ENCODE results near the gene TMEM61.
"Not testable (repeated sequence)": the region's sequence is repeated elsewhere in the genome, so short reads cannot be mapped to it uniquely, and the experiment has no call there.

Gene TMEM61
- 0 to 0.11 (median 0) reads per million in 9 experiments for total RNA-seq

DNA sequence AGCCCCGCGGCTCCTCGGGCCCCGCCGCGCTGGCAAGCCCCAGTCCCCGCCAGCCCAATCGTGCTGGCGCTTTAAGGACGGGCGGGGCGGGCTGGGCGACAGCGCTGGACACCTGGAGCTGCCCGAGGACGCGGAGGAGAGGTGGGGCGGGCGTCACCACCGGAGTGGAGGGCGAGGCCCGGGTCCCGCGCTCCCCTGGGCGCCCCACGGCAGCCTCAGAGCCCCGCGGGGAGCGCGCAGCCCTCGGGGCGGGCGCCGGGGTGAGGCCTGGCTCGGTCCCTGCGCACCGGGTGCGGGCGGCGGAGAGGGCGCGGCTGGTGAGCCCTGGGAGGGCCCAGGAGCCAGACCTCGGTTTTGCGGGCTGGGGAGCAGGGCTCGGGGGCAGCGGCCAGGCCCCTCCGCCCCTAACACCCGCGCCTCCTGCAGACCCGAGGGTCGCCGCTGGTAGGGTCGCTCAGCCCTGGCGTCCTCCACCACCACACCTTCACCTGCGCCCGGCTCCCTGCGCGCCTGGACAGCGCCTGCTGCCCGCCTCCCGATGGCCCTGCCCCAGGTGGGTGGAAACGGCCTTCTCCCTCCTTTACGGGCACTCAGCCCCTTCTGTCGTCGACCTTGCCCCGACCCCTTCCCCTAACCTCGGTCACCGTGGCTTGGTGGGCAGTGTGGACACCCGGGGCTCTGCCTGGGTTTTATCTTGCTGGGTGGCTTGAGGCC is at the start of gene TMEM61:
Gene TMEM61 (plus strand): TSS at position 101 of the 714 bp plus-strand sequence. CDS start 438 bp downstream, at position 539.
- peaks cover 45 to 72% of the 10 kb centered on the region in 2 donors for H3K27me3 Mint-ChIP-seq
- ATAC-seq (replicated peaks) = no peak
- H3K4me1 Mint-ChIP-seq (ENCODE audit: low read depth in 2 of 2) = peaks cover 0 to 3% of the 10 kb centered on the region in 2 donors
- H3K9me3 Mint-ChIP-seq = no peaks in the 10 kb centered on the region
- no peak within 1 kb of the TSS for H3K27ac Mint-ChIP-seq
- no peaks in the 10 kb centered on the region for H3K36me3 Mint-ChIP-seq (ENCODE audit: insufficient read depth)
- no peak for DNase-seq
- H3K4me3 Mint-ChIP-seq = peak within 1 kb of the TSS in 1 of 2 donors; percentile 39

GRCh38 chr1:54931275-54931840 is 49.1 kb upstream of the TMEM61 start:
- DNase-seq (no peak), ATAC-seq (replicated peaks) (no peak)
- H3K4me1 Mint-ChIP-seq (ENCODE audit: low read depth in 2 of 2) = peaks cover 0 to 2% of the 10 kb centered on the region in 2 donors
- H3K27me3 Mint-ChIP-seq = peaks cover 18 to 25% of the 10 kb centered on the region in 2 donors
- H3K4me3 Mint-ChIP-seq = no peak overlapping the region
- H3K36me3 Mint-ChIP-seq (ENCODE audit: insufficient read depth) = no peaks in the 10 kb centered on the region
- H3K9me3 Mint-ChIP-seq = no peaks in the 10 kb centered on the region
- no peak overlapping the region for H3K27ac Mint-ChIP-seq

DNA sequence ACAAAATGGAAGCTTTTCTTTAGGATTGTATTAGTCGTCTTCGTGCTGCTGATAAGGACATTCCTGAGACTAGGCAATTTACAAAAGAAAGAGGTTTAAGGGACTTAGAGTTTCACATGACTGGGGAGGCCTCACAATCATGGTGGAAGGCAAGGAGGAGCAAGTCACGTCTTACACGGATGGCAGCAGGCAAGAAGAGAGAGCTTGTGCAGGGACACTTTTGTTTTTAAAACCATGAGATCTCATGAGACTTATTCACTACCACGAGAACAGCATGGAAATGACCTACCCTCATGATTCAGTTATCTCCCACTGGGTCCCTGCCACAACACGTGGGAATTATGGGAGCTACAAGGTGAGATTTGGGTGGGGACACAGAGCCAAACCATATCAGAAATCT is 46.3 kb upstream of the TMEM61 start:
- not testable (repeated sequence) for H3K27ac Mint-ChIP-seq

GRCh38 chr1:54934869-54935268 is 45.6 kb upstream of the TMEM61 start:
- H3K9me3 Mint-ChIP-seq = no peaks in the 10 kb centered on the region
- H3K36me3 Mint-ChIP-seq (ENCODE audit: insufficient read depth) = no peaks in the 10 kb centered on the region
- no peak for DNase-seq

More for the DNA sequence above, 46.3 kb upstream of the TMEM61 start:
- H3K36me3 Mint-ChIP-seq (ENCODE audit: insufficient read depth); H3K9me3 Mint-ChIP-seq; H3K4me1 Mint-ChIP-seq (ENCODE audit: low read depth in 2 of 2); DNase-seq; H3K4me3 Mint-ChIP-seq; ATAC-seq (replicated peaks): not testable (repeated sequence)
- peaks cover 28 to 42% of the 10 kb centered on the region in 2 donors for H3K27me3 Mint-ChIP-seq

DNA sequence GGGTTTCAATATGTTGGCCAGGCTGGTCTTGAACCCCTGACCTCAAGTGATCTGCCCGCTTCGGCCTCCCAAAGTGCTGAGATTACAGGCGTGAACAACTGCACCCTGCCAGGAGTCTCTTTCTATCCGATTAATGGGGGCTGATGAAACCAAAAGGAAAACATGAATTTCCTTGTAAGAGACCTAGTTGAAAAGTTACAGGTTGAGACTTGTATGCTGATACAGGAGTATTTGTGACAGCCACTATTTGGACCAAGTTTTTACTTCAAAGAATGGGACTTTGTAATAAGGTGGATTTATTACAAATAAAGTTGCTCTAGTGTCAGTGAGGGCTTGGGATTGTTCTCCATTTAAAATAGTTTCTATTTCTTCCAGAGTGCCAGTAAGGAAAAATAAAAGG is 43.6 kb upstream of the TMEM61 start:
- Mint-ChIP-seq H3K4me1 (ENCODE audit: low read depth in 2 of 2) (peaks cover 4 to 6% of the 10 kb centered on the region in 2 donors), H3K36me3 (ENCODE audit: insufficient read depth) (no peaks in the 10 kb centered on the region), H3K27ac (peak overlapping the region in 1 of 2 donors; percentile 35), H3K27me3 (peaks cover 28 to 50% of the 10 kb centered on the region in 2 donors), H3K9me3 (no peaks in the 10 kb centered on the region), H3K4me3 (no peak overlapping the region)
- ATAC-seq (replicated peaks) (no peak), DNase-seq (no peak)

More at GRCh38 chr1:54934869-54935268, 45.6 kb upstream of the TMEM61 start:
- peaks cover 4 to 6% of the 10 kb centered on the region in 2 donors for H3K4me1 Mint-ChIP-seq (ENCODE audit: low read depth in 2 of 2)
- peaks cover 28 to 45% of the 10 kb centered on the region in 2 donors for H3K27me3 Mint-ChIP-seq
- H3K27ac Mint-ChIP-seq = no peak overlapping the region
- no peak for ATAC-seq (replicated peaks)
- no peak overlapping the region for H3K4me3 Mint-ChIP-seq

DNA sequence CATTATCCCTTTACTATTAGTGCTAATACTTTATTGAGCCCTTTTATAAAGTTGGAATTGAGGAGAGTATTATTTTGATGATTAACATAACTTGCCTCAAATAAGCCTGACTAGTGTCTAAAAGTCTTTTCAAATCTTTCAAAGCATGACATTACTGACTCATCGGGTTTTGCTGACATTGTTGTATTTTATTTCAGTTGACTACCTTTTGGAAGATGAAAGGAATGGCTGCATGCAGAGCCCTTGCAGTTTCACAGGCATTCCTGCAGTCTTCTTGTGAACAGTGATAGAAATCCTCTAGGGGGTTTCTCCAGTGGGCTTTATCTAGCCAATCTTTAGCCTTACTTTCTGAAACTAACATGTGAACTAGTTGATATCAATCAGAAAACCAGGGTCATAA is 43.0 kb upstream of the TMEM61 start:
- Mint-ChIP-seq H3K9me3 (no peaks in the 10 kb centered on the region), H3K4me3 (no peak overlapping the region), H3K27ac (no peak overlapping the region), H3K27me3 (peaks cover 28 to 57% of the 10 kb centered on the region in 2 donors), H3K4me1 (ENCODE audit: low read depth in 2 of 2) (peaks cover 4 to 6% of the 10 kb centered on the region in 2 donors), H3K36me3 (ENCODE audit: insufficient read depth) (no peaks in the 10 kb centered on the region)
- no peak for ATAC-seq (replicated peaks)
- DNase-seq = no peak

GRCh38 chr1:54938955-54939354 is 41.5 kb upstream of the TMEM61 start:
- H3K36me3 Mint-ChIP-seq (ENCODE audit: insufficient read depth); H3K27ac Mint-ChIP-seq; H3K4me1 Mint-ChIP-seq (ENCODE audit: low read depth in 2 of 2); H3K9me3 Mint-ChIP-seq; H3K4me3 Mint-ChIP-seq; ATAC-seq (replicated peaks); DNase-seq: not testable (repeated sequence)
- H3K27me3 Mint-ChIP-seq = peaks cover 27 to 55% of the 10 kb centered on the region in 2 donors

GRCh38 chr1:54940042-54940441 is 40.4 kb upstream of the TMEM61 start:
- ATAC-seq (replicated peaks) = no peak
- Mint-ChIP-seq H3K36me3 (ENCODE audit: insufficient read depth) (no peaks in the 10 kb centered on the region), H3K27me3 (peaks cover 26 to 45% of the 10 kb centered on the region in 2 donors), H3K9me3 (no peaks in the 10 kb centered on the region), H3K4me1 (ENCODE audit: low read depth in 2 of 2) (peaks cover 8 to 9% of the 10 kb centered on the region in 2 donors), H3K4me3 (no peak overlapping the region), H3K27ac (no peak overlapping the region)
- no peak for DNase-seq

DNA sequence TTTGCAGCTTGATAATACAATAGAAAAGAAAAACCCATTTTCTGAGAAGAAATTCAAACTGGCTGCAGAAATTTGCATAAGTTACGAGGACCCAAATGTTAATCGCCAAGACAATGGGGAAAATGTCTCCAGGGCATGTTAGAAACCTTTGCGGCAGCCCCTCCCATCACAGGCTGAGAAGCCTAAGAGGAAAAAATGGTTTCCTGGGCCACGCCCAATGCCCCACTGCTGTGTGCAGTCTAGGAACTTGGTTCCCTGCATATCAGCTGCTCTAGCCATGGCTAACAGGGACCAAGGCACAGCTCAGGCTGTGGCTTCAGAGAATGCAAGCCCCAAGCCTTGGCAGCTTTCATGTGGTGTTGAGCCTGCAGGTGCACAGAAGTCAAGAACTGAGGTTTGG is 37.5 kb upstream of the TMEM61 start:
- peaks cover 6 to 22% of the 10 kb centered on the region in 2 donors for H3K27me3 Mint-ChIP-seq
- H3K36me3 Mint-ChIP-seq (ENCODE audit: insufficient read depth) = no peaks in the 10 kb centered on the region
- ATAC-seq (replicated peaks) (no peak), DNase-seq (no peak)
- H3K9me3 Mint-ChIP-seq = no peaks in the 10 kb centered on the region
- peaks cover 13 to 17% of the 10 kb centered on the region in 2 donors for H3K4me1 Mint-ChIP-seq (ENCODE audit: low read depth in 2 of 2)
- no peak overlapping the region for H3K4me3 Mint-ChIP-seq
- H3K27ac Mint-ChIP-seq = no peak overlapping the region

GRCh38 chr1:54944610-54945392 is 35.6 kb upstream of the TMEM61 start:
- DNase-seq (peak; percentile 49 to 63 (median 55)), ATAC-seq (replicated peaks) (peak; percentile 81)
- Mint-ChIP-seq H3K4me1 (ENCODE audit: low read depth in 2 of 2) (peaks cover 11 to 14% of the 10 kb centered on the region in 2 donors), H3K9me3 (no peaks in the 10 kb centered on the region), H3K36me3 (ENCODE audit: insufficient read depth) (no peaks in the 10 kb centered on the region), H3K4me3 (peak overlapping the region in 1 of 2 donors; percentile 23), H3K27ac (no peak overlapping the region), H3K27me3 (peaks cover 6 to 15% of the 10 kb centered on the region in 2 donors)

GRCh38 chr1:54945393-54945936 is 35.0 kb upstream of the TMEM61 start:
- H3K27ac Mint-ChIP-seq = no peak overlapping the region
- ATAC-seq (replicated peaks) (no peak), DNase-seq (no peak)
- H3K4me3 Mint-ChIP-seq = peak overlapping the region in 1 of 2 donors; percentile 23
- peaks cover 6 to 21% of the 10 kb centered on the region in 2 donors for H3K27me3 Mint-ChIP-seq
- H3K36me3 Mint-ChIP-seq (ENCODE audit: insufficient read depth) = no peaks in the 10 kb centered on the region
- no peaks in the 10 kb centered on the region for H3K9me3 Mint-ChIP-seq
- H3K4me1 Mint-ChIP-seq (ENCODE audit: low read depth in 2 of 2) = peaks cover 16 to 19% of the 10 kb centered on the region in 2 donors

DNA sequence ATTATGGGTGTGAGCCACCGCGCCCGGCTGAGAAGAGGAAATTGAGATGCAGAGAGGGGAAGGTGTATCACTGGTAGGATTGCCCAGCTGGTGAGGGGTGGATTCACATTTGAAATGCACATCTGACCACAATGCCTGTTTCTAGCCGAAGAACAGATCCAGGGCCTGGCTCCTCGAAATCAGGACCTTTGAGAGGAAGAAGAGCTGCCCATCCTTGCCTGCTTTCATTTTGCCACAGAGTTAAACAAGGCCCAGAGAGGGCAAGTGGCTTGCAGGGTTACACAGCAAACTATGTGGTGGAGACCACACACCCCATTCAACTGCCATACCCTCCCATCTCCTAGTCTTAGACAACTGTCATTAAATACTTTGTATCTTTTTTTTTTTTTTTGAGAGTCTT is 32.9 kb upstream of the TMEM61 start:
- Mint-ChIP-seq H3K27ac (no peak overlapping the region), H3K36me3 (ENCODE audit: insufficient read depth) (no peaks in the 10 kb centered on the region), H3K4me1 (ENCODE audit: low read depth in 2 of 2) (peaks cover 19 to 21% of the 10 kb centered on the region in 2 donors), H3K9me3 (no peaks in the 10 kb centered on the region), H3K4me3 (no peak overlapping the region), H3K27me3 (peaks cover 6 to 10% of the 10 kb centered on the region in 2 donors)
- DNase-seq (no peak), ATAC-seq (replicated peaks) (no peak)

- ATAC-seq (replicated peaks) (peak; percentile 78), DNase-seq (no peak)
- Mint-ChIP-seq H3K9me3 (no peaks in the 10 kb centered on the region), H3K36me3 (ENCODE audit: insufficient read depth) (no peaks in the 10 kb centered on the region), H3K4me3 (peak overlapping the region in 1 of 2 donors; percentile 33), H3K27me3 (peaks cover 4 to 14% of the 10 kb centered on the region in 2 donors), H3K27ac (peak overlapping the region in 1 of 2 donors; percentile 85), H3K4me1 (ENCODE audit: low read depth in 2 of 2) (peaks cover 19 to 21% of the 10 kb centered on the region in 2 donors)
Observed at GRCh38 chr1:54949053-54949452, 31.4 kb upstream of the TMEM61 start.

All from effector memory CD8-positive, alpha-beta T cell (primary cell).